GM12878 (cell line): ENCODE data around the gene PCYT1B. TPM values are rescaled to one million over a fixed set of nuclear protein-coding genes. Genes with fewer than 3 reads are reported as not detected.

Experiments used
- ATAC-seq: fragments of 200-7000 bp; cut with Tn5 transposase; 3 replicates; pipeline ENCODE4 v1.9.1; 2020; ENCODE audit warnings: mild to moderate bottlenecking, moderate library complexity
- BruUV-seq: library from RNA; stranded (reverse); fragments of 400-500 nt; replicated peaks from 2 replicates; lab custom pipeline; 2021; lab: Mats Ljungman, UMichigan
- CTCF ChIA-PET: fragments of 300-600 bp; sonication (Branson Sonifier 250); formaldehyde crosslinking; extraction: SDS; loops from one replicate; lab custom pipeline; 2021; ENCODE audit warnings: inconsistent platforms; lab: Yijun Ruan, JAX
- POLR2A ChIA-PET: fragments of 350-600 bp; formaldehyde crosslinking; extraction: SDS; loops from one replicate; lab custom pipeline; 2021; ENCODE audit warnings: inconsistent platforms; lab: Charles Lee
- RAD21 ChIA-PET: fragments of 300-600 bp; sonication (Branson Sonifier 250); formaldehyde crosslinking; loops from one replicate; lab custom pipeline; 2023; ENCODE audit warnings: antibody characterized with exemption; ENCODE audit not compliant: unreplicated experiment; lab: Charles Lee
- SMC1A ChIA-PET: fragments of 300-600 bp; sonication (Branson Sonifier 250); formaldehyde crosslinking; loops from one replicate; lab custom pipeline; 2023; ENCODE audit not compliant: unreplicated experiment, uncharacterized antibody; lab: Charles Lee
- DNase-seq: peaks from one replicate; pipeline ENCODE4 v3.0.0-alpha.2; 2011; ENCODE audit warnings: low read depth, low spot score
- FAIRE-seq: peaks from 3 replicates; lab custom pipeline; 2011; peaks lifted over from hg19 to GRCh38; lab: Jason Lieb, UNC
- H2AFZ ChIP-seq: 2 replicates; pipeline ENCODE4 v1.6.0; 2011; ENCODE audit warnings: low read depth, low read length, control low read depth; ENCODE audit not compliant: control insufficient read depth
- H3K27ac ChIP-seq: 2 replicates; pipeline ENCODE4 v1.5.1; 2011; ENCODE audit warnings: control low read depth; ENCODE audit not compliant: control insufficient read depth, insufficient read depth
- H3K27me3 ChIP-seq, 2 experiments: replicated peaks in 1 of 2; 2 replicates each; pipeline versions ENCODE4 v1.6.0 to v1.6.1; 2011; ENCODE audit warnings: low read length in 1 of 2; ENCODE audit not compliant: control insufficient read depth in 2 of 2, insufficient read depth in 2 of 2
- H3K36me3 ChIP-seq, 2 experiments: 2 replicates each; pipeline ENCODE4 v1.5.1; 2011; ENCODE audit warnings: low read length in 1 of 2; ENCODE audit not compliant: control insufficient read depth in 2 of 2, insufficient read depth in 2 of 2
- H3K4me1 ChIP-seq: 2 replicates; pipeline ENCODE4 v1.6.1; 2011; ENCODE audit warnings: mild to moderate bottlenecking, low read length, moderate library complexity, mixed read lengths; ENCODE audit not compliant: control insufficient read depth, insufficient read depth
- H3K4me2 ChIP-seq: 2 replicates; pipeline ENCODE4 v1.6.0; 2011; ENCODE audit warnings: control low read depth; ENCODE audit not compliant: control insufficient read depth, insufficient read depth
- H3K4me3 ChIP-seq: fragments of 200-600 bp; sonication (generic); 2 replicates; pipeline ENCODE4 v1.5.1; 2016
- H3K79me2 ChIP-seq: 2 replicates; pipeline ENCODE4 v1.6.0; 2011; ENCODE audit warnings: low read length; ENCODE audit not compliant: control insufficient read depth, insufficient read depth
- H3K9ac ChIP-seq: 2 replicates; pipeline ENCODE4 v1.8.0; 2011; ENCODE audit warnings: low read length, control low read depth, mixed read lengths; ENCODE audit not compliant: control insufficient read depth, insufficient read depth
- H3K9me3 ChIP-seq: replicated peaks from 3 replicates; pipeline ENCODE4 v1.5.1; 2011; ENCODE audit warnings: mild to moderate bottlenecking, low read length; ENCODE audit not compliant: control insufficient read depth, insufficient read depth
- H4K20me1 ChIP-seq: 2 replicates; pipeline ENCODE4 v1.6.0; 2011; ENCODE audit not compliant: control insufficient read depth, insufficient read depth
- ASH2L ChIP-seq: fragments of 300-600, 200-600 bp; sonication (generic); IDR thresholded peaks from 2 replicates; pipeline ENCODE4 v1.6.1; 2017; ENCODE audit warnings: low read depth, mild to moderate bottlenecking, borderline replicate concordance
- BCL3 ChIP-seq: IDR thresholded peaks from 2 replicates; pipeline ENCODE4 v1.6.1; 2011; ENCODE audit warnings: borderline replicate concordance, low read depth, mild to moderate bottlenecking, moderate library complexity, low read length; ENCODE audit not compliant: insufficient read depth, poor library complexity, severe bottlenecking
- BMI1 ChIP-seq: fragments of 450-650 bp; IDR thresholded peaks from 2 replicates; pipeline ENCODE4 v1.6.1; 2016; ENCODE audit warnings: mild to moderate bottlenecking, moderate library complexity, borderline replicate concordance
- CBFB ChIP-seq: IDR thresholded peaks from 2 replicates; pipeline ENCODE4 v1.6.1; 2016; ENCODE audit warnings: antibody characterized with exemption, low read depth
- CBX5 ChIP-seq: sonication (generic); IDR thresholded peaks from 2 replicates; pipeline ENCODE4 v1.6.1; 2016; ENCODE audit warnings: low read depth, moderate library complexity, mild to moderate bottlenecking, inconsistent platforms
- EZH2 ChIP-seq: IDR thresholded peaks from 2 replicates; pipeline ENCODE4 v1.6.1; 2012; ENCODE audit warnings: low read depth, mild to moderate bottlenecking, control low read depth, inconsistent platforms, low read length, borderline replicate concordance; ENCODE audit not compliant: control insufficient read depth
- GABPA ChIP-seq: IDR thresholded peaks from 2 replicates; pipeline ENCODE4 v1.6.1; 2014; ENCODE audit warnings: antibody characterized with exemption, low read depth, mild to moderate bottlenecking, inconsistent platforms
- HDAC6 ChIP-seq: fragments of 200-600 bp; sonication (generic); IDR thresholded peaks from one replicate; pipeline ENCODE4 v1.8.0; 2017; ENCODE audit warnings: antibody characterized with exemption; ENCODE audit not compliant: unreplicated experiment
- IRF4 ChIP-seq: IDR thresholded peaks from 2 replicates; pipeline ENCODE4 v1.6.1; 2011; ENCODE audit warnings: low read depth, low read length
- JUND ChIP-seq: IDR thresholded peaks from 2 replicates; pipeline ENCODE4 v1.6.1; 2012; ENCODE audit warnings: low read depth, mild to moderate bottlenecking, low read length, improper control_type of control experiment, moderate library complexity
- KDM1A ChIP-seq: fragments of 200-600 bp; sonication (generic); IDR thresholded peaks from 2 replicates; pipeline ENCODE4 v1.6.1; 2016; ENCODE audit warnings: borderline replicate concordance
- NR2C2 ChIP-seq: IDR thresholded peaks from 2 replicates; pipeline ENCODE4 v1.6.1; 2011; ENCODE audit warnings: borderline replicate concordance, low read depth; ENCODE audit not compliant: control insufficient read depth, insufficient read length
- PKNOX1 ChIP-seq: fragments of 450-650 bp; IDR thresholded peaks from 2 replicates; pipeline ENCODE4 v1.6.1; 2016; ENCODE audit warnings: mild to moderate bottlenecking
- PML ChIP-seq: IDR thresholded peaks from 2 replicates; pipeline ENCODE4 v1.6.1; 2012; ENCODE audit warnings: low read length, inconsistent platforms
- RB1 ChIP-seq: fragments of 450-650 bp; formaldehyde crosslinking; IDR thresholded peaks from 2 replicates; pipeline ENCODE4 v1.6.1; 2017; ENCODE audit warnings: mild to moderate bottlenecking, borderline replicate concordance
- REST ChIP-seq: IDR thresholded peaks from 2 replicates; pipeline ENCODE4 v1.6.1; 2012; ENCODE audit warnings: mild to moderate bottlenecking, low read depth, low read length
- TBL1XR1 ChIP-seq: IDR thresholded peaks from 2 replicates; pipeline ENCODE4 v1.6.1; 2012; ENCODE audit warnings: low read depth, low read length, improper control_type of control experiment
- WRNIP1 ChIP-seq: IDR thresholded peaks from 2 replicates; pipeline ENCODE4 v1.6.1; 2011; ENCODE audit warnings: low read depth, low read length, improper control_type of control experiment, borderline replicate concordance
- YBX1 ChIP-seq: fragments of 450-650 bp; IDR thresholded peaks from 2 replicates; pipeline ENCODE4 v1.6.1; 2016; ENCODE audit warnings: antibody characterized with exemption
- ZZZ3 ChIP-seq: IDR thresholded peaks from 2 replicates; pipeline ENCODE4 v1.6.1; 2011; ENCODE audit warnings: low read depth; ENCODE audit not compliant: control insufficient read depth, insufficient read length
- WGBS: methylation state at CpG from one replicate; pipeline ENCODE4 v1.1.6; 2016; ENCODE audit warnings: low lambda C conversion rate; ENCODE audit not compliant: insufficient replicate concordance, insufficient coverage; ENCODE audit errors: missing lambda C conversion rate; 5-methylcytosine and 5-hydroxymethylcytosine counted together
- in situ Hi-C: fragments of 300-500 bp; cut with MboI; formaldehyde crosslinking; loops from 9 replicates; pipeline ENCODE4 v1.14.3; 2018; ENCODE audit warnings: mixed read lengths
- intact Hi-C: fragments of 100-400 bp; cut with micrococcal nuclease; formaldehyde crosslinking; loops from one replicate; pipeline ENCODE4 v1.14.2; 2022; ENCODE audit not compliant: unreplicated experiment
- polyA plus RNA-seq, 11 experiments: library from polyadenylated mRNA; depleted of rRNA in 4 of 11; unstranded in 6 of 11; stranded (reverse) in 5 of 11; fragments of >200 nt; fragmentation: Nextera tagmentation in 4 of 11; fragmentation: Illumina TruSeq in 1 of 11; extraction: Ambion mirVana in 4 of 11; extraction: Trizol in 1 of 11; gene quantifications; 1 replicate in 1 of 11; 2 replicates in 10 of 11; pipeline versions ENCODE4 v1.2.1 to v1.2.3, GENCODE V29; 2011 to 2016; ENCODE audit warnings: inconsistent platforms in 2 of 11, missing spikeins in 2 of 11, low read depth in 1 of 11
- total RNA-seq, 4 experiments: library from RNA; depleted of rRNA in 3 of 4; stranded (reverse); fragments of >200 nt in 3 of 4; fragmentation: Illumina TruSeq in 1 of 4; extraction: Trizol in 1 of 4; gene quantifications; 2 replicates each; pipeline versions ENCODE4 v1.2.1 to v1.2.3, GENCODE V29; 2013 to 2021

The PCYT1B gene
- total and polyA plus RNA-seq, 10 of the 15 experiments (the other 5 are each of a cell fraction or from before 2014, with no cell fraction given) = 0.10 TPM; not detected in 9

GRCh38 chrX:24590111-24590510 is 57.0 kb downstream of the PCYT1B start (continued):
- no peak for TF ChIP-seq JUND
- TF ChIP-seq NR2C2 = no peak
- TF ChIP-seq PML = no peak

GRCh38 chrX:24577091-24577490 is 70.1 kb downstream of the PCYT1B start:
- intact Hi-C loops = no loop called here
- Histone ChIP-seq H2AFZ (no peak overlapping the region), H3K4me1 (no peaks in the 10 kb centered on the region), H3K4me2 (no peak overlapping the region), H3K36me3 (no peaks in the 10 kb centered on the region), H3K27ac (no peak overlapping the region), H3K27me3 (no peaks in the 10 kb centered on the region), H4K20me1 (no peaks in the 10 kb centered on the region), H3K4me3 (no peak overlapping the region), H3K9me3 (no peaks in the 10 kb centered on the region), H3K9ac (no peak overlapping the region), H3K79me2 (no peaks in the 10 kb centered on the region)
- ChIA-PET CTCF (interaction anchor here (0.6 to 1.3 kb wide), 3 partner anchors 11 to 21 kb away, joined by 3 to 4 read pairs (median 3); no protein-coding TSS in a partner anchor), RAD21 (no interaction called here), SMC1A (interaction anchor here (0.6 kb wide), 1 partner anchor 33 kb away, joined by 3 read pairs; no protein-coding TSS in a partner anchor), POLR2A (no interaction called here)
- DNase-seq = no peak
- no peak for FAIRE-seq
- 48% methylated on average over 9 of the region's 9 CpGs for WGBS
- BruUV-seq = no TSS peak
- in situ Hi-C loops = no loop called here
- ATAC-seq = no peak
- TF ChIP-seq RB1 (no peak), ZZZ3 (no peak), CBFB (no peak), ASH2L (no peak), BCL3 (no peak), TBL1XR1 (no peak), WRNIP1 (no peak), CBX5 (no peak), IRF4 (no peak), GABPA (no peak), REST (no peak), KDM1A (no peak), PKNOX1 (no peak), BMI1 (no peak), YBX1 (no peak), HDAC6 (no peak), EZH2 (no peak)
